ENCODE measurements around the gene PPP2R5B. TPM values are rescaled to one million over a fixed set of nuclear protein-coding genes. Genes with fewer than 3 reads are reported as not detected.

PPP2R5B gene
- total and polyA plus RNA-seq, 9 of the 15 experiments (the other 6 are each of a cell fraction or from before 2014, with no cell fraction given), result 0.10 to 7.8 (median 3.3) TPM

DNA sequence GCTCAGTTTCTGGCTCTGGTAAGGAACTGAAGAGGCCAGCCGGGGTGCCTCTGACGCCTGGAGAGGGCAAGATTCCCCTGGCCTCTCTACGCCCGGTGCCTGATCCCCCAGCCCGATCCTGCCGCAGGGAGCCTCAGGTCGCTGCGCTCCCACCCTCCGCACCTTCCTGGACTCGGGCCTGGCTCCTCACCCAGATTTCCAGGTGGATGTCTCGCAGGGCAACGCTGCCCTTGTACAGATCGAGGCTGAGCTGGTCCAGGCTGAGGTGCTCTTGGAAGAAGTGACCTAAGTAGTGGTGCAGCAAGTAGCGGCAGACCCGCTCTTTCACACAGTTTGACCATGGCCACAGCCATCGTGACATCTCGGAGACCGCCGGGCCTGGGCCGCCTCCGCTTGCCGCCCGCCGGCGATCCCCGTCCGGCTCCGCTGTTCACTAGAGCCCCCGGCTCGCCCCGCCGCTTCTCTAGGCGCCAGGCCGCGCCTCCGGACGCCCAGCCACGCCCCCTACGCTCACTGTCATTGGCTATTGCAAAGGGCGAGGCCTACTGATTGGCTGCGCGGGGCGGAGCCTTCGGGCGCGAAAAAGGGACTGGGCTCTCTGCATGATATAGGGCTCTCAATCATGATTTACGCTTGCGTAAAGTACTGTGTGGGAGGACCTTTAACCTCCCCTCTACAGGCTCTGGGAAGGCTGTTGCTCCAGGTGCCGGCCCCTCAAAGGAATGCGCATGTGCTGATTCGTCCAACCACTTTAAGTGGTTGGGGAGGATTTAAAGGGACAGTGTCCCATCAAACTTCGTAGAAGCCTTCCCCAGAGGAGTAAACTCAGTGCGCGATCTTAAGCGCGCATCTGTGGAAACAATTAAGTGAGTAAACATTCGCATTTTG is 7.5 kb upstream of the PPP2R5B start, which contains the start of gene ATG2A (continued):
- TF ChIP-seq, protein P1, sequence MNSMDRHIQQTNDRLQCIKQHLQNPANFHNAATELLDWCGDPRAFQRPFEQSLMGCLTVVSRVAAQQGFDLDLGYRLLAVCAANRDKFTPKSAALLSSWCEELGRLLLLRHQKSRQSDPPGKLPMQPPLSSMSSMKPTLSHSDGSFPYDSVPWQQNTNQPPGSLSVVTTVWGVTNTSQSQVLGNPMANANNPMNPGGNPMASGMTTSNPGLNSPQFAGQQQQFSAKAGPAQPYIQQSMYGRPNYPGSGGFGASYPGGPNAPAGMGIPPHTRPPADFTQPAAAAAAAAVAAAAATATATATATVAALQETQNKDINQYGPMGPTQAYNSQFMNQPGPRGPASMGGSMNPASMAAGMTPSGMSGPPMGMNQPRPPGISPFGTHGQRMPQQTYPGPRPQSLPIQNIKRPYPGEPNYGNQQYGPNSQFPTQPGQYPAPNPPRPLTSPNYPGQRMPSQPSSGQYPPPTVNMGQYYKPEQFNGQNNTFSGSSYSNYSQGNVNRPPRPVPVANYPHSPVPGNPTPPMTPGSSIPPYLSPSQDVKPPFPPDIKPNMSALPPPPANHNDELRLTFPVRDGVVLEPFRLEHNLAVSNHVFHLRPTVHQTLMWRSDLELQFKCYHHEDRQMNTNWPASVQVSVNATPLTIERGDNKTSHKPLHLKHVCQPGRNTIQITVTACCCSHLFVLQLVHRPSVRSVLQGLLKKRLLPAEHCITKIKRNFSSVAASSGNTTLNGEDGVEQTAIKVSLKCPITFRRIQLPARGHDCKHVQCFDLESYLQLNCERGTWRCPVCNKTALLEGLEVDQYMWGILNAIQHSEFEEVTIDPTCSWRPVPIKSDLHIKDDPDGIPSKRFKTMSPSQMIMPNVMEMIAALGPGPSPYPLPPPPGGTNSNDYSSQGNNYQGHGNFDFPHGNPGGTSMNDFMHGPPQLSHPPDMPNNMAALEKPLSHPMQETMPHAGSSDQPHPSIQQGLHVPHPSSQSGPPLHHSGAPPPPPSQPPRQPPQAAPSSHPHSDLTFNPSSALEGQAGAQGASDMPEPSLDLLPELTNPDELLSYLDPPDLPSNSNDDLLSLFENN (IDR thresholded peaks at IDR 0.05; ENCODE audit: low read depth in 2 of 2, low read length in 2 of 2), result 0 out of 4 replicates have a peak, but pooled peaks of 1 of the 2 experiments have one; percentile 11
- TF ChIP-seq NRF1 (conservative IDR thresholded peaks at IDR 0.05 in 1 of 2, IDR thresholded peaks at IDR 0.05 in 1 of 2) (peak; percentile 95), GTF2F1 (IDR thresholded peaks at IDR 0.05; ENCODE audit: low read depth, low read length) (no peak), RAD21 (CRISPR knock-in tag; conservative IDR thresholded peaks at IDR 0.05 in 1 of 2, IDR thresholded peaks at IDR 0.05 in 1 of 2) (no peak), ZNF695 (CRISPR knock-in tag; IDR thresholded peaks at IDR 0.05) (no peak), LEF1 (IDR thresholded peaks at IDR 0.05) (no peak), KDM4B (IDR thresholded peaks at IDR 0.05; ENCODE audit: borderline replicate concordance in 2 of 2, low read depth in 1 of 2) (no peak), MCM7 (IDR thresholded peaks at IDR 0.05) (no peak), SIN3A (IDR thresholded peaks at IDR 0.05; ENCODE audit: borderline replicate concordance in 2 of 2, control insufficient read depth in 1 of 2, low read depth in 2 of 2, low read length in 2 of 2) (peak; percentile 84 to 88; a peak in 3 of 4 replicates), CC2D1A (IDR thresholded peaks at IDR 0.05) (no peak), RNF2 (IDR thresholded peaks at IDR 0.05) (peak; percentile 19; the same call in 1 of the 2 replicates), HDAC2 (IDR thresholded peaks at IDR 0.05) (no peak), ZNF239 (CRISPR knock-in tag; IDR thresholded peaks at IDR 0.05) (no peak)
- TF ChIP-seq, protein P2, sequence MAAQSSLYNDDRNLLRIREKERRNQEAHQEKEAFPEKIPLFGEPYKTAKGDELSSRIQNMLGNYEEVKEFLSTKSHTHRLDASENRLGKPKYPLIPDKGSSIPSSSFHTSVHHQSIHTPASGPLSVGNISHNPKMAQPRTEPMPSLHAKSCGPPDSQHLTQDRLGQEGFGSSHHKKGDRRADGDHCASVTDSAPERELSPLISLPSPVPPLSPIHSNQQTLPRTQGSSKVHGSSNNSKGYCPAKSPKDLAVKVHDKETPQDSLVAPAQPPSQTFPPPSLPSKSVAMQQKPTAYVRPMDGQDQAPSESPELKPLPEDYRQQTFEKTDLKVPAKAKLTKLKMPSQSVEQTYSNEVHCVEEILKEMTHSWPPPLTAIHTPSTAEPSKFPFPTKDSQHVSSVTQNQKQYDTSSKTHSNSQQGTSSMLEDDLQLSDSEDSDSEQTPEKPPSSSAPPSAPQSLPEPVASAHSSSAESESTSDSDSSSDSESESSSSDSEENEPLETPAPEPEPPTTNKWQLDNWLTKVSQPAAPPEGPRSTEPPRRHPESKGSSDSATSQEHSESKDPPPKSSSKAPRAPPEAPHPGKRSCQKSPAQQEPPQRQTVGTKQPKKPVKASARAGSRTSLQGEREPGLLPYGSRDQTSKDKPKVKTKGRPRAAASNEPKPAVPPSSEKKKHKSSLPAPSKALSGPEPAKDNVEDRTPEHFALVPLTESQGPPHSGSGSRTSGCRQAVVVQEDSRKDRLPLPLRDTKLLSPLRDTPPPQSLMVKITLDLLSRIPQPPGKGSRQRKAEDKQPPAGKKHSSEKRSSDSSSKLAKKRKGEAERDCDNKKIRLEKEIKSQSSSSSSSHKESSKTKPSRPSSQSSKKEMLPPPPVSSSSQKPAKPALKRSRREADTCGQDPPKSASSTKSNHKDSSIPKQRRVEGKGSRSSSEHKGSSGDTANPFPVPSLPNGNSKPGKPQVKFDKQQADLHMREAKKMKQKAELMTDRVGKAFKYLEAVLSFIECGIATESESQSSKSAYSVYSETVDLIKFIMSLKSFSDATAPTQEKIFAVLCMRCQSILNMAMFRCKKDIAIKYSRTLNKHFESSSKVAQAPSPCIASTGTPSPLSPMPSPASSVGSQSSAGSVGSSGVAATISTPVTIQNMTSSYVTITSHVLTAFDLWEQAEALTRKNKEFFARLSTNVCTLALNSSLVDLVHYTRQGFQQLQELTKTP (IDR thresholded peaks at IDR 0.05; ENCODE audit: low read depth in 1 of 2, partially characterized antibody in 2 of 2), result peak in 1 of 2 experiments; percentile 97
- TF ChIP-seq, protein P3, sequence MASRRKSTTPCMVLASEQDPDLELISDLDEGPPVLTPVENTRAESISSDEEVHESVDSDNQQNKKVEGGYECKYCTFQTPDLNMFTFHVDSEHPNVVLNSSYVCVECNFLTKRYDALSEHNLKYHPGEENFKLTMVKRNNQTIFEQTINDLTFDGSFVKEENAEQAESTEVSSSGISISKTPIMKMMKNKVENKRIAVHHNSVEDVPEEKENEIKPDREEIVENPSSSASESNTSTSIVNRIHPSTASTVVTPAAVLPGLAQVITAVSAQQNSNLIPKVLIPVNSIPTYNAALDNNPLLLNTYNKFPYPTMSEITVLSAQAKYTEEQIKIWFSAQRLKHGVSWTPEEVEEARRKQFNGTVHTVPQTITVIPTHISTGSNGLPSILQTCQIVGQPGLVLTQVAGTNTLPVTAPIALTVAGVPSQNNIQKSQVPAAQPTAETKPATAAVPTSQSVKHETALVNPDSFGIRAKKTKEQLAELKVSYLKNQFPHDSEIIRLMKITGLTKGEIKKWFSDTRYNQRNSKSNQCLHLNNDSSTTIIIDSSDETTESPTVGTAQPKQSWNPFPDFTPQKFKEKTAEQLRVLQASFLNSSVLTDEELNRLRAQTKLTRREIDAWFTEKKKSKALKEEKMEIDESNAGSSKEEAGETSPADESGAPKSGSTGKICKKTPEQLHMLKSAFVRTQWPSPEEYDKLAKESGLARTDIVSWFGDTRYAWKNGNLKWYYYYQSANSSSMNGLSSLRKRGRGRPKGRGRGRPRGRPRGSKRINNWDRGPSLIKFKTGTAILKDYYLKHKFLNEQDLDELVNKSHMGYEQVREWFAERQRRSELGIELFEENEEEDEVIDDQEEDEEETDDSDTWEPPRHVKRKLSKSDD (conservative IDR thresholded peaks at IDR 0.05; ENCODE audit: low read length), result no peak
